ENCODE data around the gene GIMAP1.

DNA sequence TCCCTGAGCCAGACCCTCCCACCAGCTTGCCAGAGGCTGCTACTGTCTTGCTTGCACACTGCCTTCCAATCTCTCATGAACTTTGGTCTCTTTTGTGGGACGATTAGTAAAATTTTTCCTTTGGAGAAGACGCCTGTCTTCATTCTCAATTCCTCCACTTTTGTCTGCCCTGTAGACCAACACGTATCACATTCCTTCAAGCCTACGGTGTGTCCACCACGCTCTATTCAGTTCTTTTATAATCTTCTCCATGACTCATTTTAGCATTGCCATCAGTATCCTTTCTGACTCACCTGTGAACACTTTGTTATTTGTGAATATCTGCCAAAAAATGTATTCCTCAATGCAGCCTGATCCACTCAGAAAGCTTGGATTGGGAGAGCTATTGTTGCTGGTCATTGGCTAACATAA, 22.2 kb downstream of the GIMAP1 start:
- TF ChIP-seq SMC3 (conservative IDR thresholded peaks at IDR 0.05; ENCODE audit: poor library complexity) (no peak), EP300 (conservative IDR thresholded peaks at IDR 0.05; ENCODE audit: poor library complexity, severe bottlenecking) (no peak), RAD21 (conservative IDR thresholded peaks at IDR 0.05) (no peak), POLR2AphosphoS5 (IDR thresholded peaks at IDR 0.05) (no peak), EZH2 (IDR thresholded peaks at IDR 0.05; ENCODE audit: borderline replicate concordance, insufficient read depth, low read length, poor library complexity, severe bottlenecking) (no peak), MXI1 (conservative IDR thresholded peaks at IDR 0.05; ENCODE audit: poor library complexity, severe bottlenecking) (no peak)
- TF ChIP-seq, protein P1, sequence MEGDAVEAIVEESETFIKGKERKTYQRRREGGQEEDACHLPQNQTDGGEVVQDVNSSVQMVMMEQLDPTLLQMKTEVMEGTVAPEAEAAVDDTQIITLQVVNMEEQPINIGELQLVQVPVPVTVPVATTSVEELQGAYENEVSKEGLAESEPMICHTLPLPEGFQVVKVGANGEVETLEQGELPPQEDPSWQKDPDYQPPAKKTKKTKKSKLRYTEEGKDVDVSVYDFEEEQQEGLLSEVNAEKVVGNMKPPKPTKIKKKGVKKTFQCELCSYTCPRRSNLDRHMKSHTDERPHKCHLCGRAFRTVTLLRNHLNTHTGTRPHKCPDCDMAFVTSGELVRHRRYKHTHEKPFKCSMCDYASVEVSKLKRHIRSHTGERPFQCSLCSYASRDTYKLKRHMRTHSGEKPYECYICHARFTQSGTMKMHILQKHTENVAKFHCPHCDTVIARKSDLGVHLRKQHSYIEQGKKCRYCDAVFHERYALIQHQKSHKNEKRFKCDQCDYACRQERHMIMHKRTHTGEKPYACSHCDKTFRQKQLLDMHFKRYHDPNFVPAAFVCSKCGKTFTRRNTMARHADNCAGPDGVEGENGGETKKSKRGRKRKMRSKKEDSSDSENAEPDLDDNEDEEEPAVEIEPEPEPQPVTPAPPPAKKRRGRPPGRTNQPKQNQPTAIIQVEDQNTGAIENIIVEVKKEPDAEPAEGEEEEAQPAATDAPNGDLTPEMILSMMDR (IDR thresholded peaks at IDR 0.05; ENCODE audit: poor library complexity, severe bottlenecking), result no peak
